GM19395 (cell line): ENCODE data around the gene PPP1R1C.

Experiments
- ATAC-seq: cut with Tn5 transposase; IDR thresholded peaks from one replicate; pipeline ENCODE4 v1.9.1; 2021; ENCODE audit warnings: mild to moderate bottlenecking, moderate library complexity; ENCODE audit not compliant: unreplicated experiment

PPP1R1C gene

DNA sequence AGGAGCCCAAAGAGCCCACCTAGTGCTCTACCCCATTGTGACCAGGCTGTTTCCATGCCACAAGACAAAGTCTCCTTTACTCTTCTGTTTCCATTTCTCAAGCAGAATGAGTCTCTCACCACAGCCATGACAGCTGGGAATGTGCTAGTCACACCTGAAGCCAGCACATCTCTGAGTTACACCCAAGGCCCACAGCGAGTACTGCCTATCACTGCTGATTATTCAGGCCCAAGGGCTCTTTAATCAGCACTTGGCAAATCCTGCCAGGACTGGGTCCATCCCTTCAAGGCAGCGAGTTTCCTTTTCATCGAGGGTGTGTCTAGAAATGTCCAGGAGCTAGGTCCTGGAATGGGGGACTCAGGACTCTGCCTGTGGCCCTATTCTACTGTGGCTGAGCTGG lies 14.6 kb upstream of the PPP1R1C start:
- no peak for ATAC-seq

- ATAC-seq = no peak
These were observed 13.1 kb upstream of the PPP1R1C start for GRCh38 chr2:181972431-181973170.

GRCh38 chr2:181973171-181973783 lies 12.4 kb upstream of the PPP1R1C start:
- no peak for ATAC-seq

DNA sequence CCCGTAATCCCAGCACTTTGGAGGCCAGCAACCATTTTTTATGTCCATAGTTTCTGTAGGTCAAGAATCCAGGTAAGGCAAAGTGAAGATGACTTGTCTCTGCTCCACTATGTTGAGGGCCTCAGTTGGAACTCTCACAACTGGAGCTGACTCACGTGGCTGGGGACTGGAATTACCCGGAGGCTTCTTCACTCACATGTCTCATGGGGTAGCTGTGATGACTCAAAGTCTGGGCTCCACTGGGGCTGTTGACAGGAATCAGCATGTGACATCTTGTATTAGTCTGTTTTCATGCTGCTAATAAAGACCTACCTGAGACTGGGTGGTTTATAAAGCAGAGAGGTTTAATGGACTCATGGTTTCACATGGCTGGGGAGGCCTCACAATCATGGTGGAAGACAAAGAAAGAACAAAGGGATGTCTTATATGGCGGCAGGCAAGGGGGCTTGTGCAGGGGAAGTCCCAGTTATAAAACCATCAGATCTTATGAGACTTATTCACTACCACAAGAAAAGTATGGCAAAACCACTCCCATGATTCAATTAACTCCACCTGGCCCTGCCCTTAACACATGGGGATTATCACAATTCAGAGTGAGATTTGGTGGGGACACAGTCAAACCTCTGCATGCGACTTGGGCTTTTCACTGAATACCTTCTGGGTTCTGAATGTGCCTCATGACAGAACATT lies 7.8 kb upstream of the PPP1R1C start:
- ATAC-seq = no peak

DNA sequence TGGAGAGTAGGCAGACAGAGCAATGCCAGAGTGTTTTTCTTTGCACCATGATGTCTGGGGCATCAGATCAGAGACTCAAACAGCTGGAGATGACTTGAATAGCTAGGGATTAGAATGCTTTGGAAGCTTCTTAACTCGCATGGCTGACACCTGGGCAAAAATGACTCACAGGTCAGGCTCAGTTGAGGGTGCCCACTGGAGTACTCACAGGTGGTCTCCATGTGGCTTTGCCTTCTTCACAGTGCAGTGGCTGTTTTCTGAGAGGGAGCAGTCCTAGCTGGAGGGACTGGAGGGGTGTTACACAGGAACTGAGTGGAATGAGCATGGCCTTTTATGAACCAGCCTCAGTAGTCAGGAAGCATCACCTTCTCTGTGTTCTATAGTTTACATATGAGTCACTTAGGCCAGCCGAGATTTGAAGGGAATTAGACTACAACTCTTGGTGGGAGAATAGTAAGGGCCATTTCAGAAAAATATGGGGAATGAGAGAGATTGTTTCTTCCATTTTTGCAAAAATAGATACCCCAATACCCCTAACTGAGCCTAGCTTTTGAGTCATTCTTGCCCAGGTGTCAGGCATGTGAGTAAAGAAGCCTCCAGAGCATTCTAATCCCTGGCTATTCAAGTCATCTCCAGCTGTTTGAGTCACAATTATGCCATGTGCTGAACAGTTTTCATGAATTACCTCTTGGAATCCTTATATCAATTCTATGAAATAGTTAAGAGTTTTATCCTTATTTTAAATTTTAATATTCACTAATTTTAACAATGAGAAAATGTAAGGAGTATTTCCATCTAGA lies 7.1 kb upstream of the PPP1R1C start:
- no peak for ATAC-seq

GRCh38 chr2:181984060-181984459 lies 1.6 kb upstream of the PPP1R1C start:
- no peak for ATAC-seq

DNA sequence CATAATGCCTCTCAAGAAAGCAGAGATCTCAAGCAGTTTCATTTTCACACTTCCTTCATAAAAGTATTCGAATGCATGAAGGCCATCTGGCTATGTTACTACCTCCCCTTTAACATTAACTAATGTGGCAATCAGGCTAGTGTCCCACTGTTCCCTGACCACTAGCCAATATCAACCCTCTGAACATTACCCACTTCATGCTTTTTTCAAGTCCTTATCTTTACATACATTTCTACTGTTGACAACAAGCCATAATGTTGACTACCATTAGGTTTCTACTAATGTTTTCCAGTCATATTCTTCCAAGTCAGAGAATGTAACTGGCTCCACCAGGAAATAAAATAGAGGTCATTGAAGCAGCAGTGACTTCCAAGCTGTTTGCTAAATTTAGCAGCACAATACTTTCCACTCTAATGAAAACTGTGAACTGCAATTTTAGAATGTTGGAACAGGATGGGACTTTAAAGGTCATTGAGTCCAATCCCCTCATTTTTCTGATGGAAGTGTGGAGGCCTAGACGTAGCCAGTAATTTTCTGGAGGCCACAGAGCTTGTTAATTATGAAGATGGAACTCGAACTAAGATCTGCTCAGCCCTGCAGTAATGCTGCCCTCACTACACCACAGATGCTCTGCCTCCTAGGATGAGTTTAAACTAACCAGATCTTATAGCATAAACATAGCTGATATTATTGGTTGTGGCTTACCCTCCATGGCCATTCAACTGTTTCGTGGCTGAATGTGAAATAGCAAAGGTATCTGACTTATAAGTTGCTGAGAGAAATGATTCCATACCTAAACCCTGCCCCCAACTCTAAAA lies 630 bp upstream of the PPP1R1C start:
- no peak for ATAC-seq

DNA sequence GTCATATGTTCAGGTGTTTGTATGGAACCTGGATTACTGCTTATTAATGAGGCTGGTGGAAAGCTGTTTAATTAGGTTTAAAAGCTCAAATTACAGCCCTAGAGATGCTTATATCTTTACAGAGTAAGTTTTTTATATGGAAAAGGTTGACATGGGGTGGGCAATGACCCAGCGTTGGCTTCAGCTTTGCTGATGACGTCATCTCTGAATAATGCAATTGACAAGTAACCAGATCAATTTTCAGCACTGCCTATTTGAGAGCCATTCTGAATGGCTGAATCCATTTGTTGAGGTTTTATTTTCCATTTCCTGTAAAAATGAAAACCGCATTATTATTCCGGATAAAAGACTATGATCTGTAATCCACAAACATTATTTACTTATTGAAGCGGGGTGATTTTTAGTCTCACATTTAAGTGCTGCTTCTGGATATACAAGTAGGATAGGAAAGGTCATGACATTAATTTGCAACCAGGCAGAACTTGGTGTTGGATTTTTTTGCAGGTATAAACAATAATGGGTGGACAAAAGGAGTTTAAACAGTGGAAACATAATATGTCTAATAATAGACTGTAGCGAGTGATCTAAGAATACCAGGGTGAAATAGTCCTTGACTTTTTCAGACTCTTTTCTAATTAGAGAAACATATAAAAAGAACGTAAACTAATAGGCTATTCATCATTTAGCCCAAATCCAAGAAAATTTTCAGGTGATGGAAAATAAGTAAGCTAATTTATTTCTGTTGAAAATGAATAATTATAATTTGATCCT lies 2.7 kb downstream of the PPP1R1C start:
- no peak for ATAC-seq

GRCh38 chr2:181989099-181989498 lies 3.4 kb downstream of the PPP1R1C start:
- ATAC-seq = no peak

- ATAC-seq = peak; percentile 96
These were observed 5.7 kb downstream of the PPP1R1C start for GRCh38 chr2:181991171-181991885.

DNA sequence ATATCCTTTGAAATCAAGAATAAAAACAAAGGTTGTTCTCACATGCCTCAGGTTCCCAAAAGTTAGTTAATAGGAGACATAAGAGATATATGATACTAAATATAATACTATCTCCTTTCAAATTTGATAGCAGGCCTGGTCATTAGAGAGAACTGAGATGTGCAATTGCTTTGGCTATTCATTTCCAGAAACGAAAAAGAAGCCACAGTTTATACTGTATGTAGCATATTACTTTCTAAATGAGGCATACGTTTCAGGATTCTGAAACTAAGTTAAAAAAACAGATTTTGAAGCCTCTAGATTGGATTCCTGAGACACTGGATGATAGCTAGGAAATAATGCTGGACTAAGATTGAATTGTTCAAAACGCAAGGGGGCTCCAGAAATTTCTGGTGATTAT lies 7.1 kb downstream of the PPP1R1C start:
- ATAC-seq = peak; percentile 83

GRCh38 chr2:181995289-181995688 lies 9.6 kb downstream of the PPP1R1C start:
- ATAC-seq = no peak

- no peak for ATAC-seq
These were observed 12.6 kb downstream of the PPP1R1C start for GRCh38 chr2:181998041-181998835.

GRCh38 chr2:181998891-181999654 lies 13.4 kb downstream of the PPP1R1C start:
- no peak for ATAC-seq

DNA sequence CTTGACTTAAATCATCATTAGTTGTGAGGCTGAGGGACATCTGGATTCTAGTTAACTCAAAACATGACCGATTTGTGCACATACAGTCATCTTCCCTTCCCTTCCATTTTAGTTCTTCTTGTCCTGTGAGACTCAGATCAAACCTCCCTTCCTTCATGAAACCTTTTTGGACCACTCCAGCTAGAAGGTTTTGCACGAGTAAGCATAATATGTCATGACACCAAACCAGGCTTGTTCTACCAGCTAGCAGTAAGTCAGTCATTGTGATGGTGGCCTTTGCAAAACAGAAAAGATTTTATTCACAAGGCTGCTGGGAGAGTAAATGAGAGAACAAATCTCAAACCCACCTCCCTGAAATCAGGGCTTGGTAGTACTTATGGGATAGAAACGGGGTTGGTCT lies 14.3 kb downstream of the PPP1R1C start:
- ATAC-seq = no peak

DNA sequence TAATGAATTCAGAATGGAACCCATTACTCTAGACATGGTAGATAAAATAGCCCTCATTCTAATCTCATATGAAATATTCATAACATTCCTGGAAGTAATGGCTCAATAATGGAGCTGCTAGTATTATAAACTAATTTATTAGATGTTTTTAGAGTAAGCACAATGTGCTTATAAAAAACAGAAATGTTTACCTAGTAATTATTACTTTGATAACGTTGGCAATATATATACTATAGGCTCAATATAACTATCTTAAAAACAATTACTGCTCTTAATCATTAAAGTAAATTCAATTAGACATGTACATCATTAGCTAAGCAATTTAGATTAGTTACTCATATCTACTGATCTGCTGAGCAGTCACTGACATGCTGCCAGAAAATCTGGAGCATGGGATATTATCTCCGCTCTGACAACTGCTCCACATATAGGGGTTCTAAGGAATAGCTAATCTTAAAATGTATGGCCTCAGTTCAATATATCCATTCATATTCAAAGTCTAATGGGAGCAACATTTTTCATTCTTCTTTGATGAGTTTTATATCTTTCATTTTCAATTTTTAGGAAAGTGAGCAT lies 19.4 kb downstream of the PPP1R1C start:
- ATAC-seq = no peak
